Left lung (tissue), 10 donors: ENCODE measurements around the gene MAMLD1. TPM values are rescaled to one million over a fixed set of nuclear protein-coding genes. Genes with fewer than 3 reads are reported as not detected.

Experiments
- ATAC-seq: fragments of 200-7000 bp; cut with Tn5 transposase; one replicate; pipeline ENCODE4 v1.9.1; 2020; ENCODE audit warnings: moderate library complexity
- DNase-seq, 4 donors: peaks; one replicate each; pipeline ENCODE4 v3.0.0-alpha.2; 2013 to 2020
- H3K27ac ChIP-seq, 2 donors: fragments of 200-600 bp; sonication (generic) in 1 of 2; one replicate each; pipeline versions ENCODE4 v1.5.0 to v1.8.0; 2020 to 2021
- H3K27me3 ChIP-seq, 2 donors: fragments of 200-600 bp; sonication (generic) in 1 of 2; one replicate each; pipeline versions ENCODE4 v1.5.0 to v1.8.0; 2020 to 2021
- H3K36me3 ChIP-seq, 2 donors: fragments of 200-600 bp; sonication (generic) in 1 of 2; one replicate each; pipeline versions ENCODE4 v1.5.0 to v1.8.0; 2020 to 2021
- H3K4me1 ChIP-seq, 2 donors: fragments of 200-600 bp; one replicate each; pipeline ENCODE4 v1.8.0; 2021
- H3K4me3 ChIP-seq, 2 donors: fragments of 200-600 bp; sonication (generic) in 1 of 2; one replicate each; pipeline versions ENCODE4 v1.5.0 to v1.8.0; 2020 to 2021; ENCODE audit warnings: mild to moderate bottlenecking in 1 of 2
- H3K9me3 ChIP-seq, 2 donors: fragments of 200-600 bp; sonication (generic) in 1 of 2; one replicate each; pipeline versions ENCODE4 v1.5.0 to v1.8.0; 2020 to 2021
- intact Hi-C, 2 donors: fragments of 100-400 bp; cut with DNase I; formaldehyde crosslinking; loops; one replicate each; pipeline versions ENCODE4 v1.11.2 to v1.14.2; 2022
- polyA plus RNA-seq, 6 donors: library from polyadenylated mRNA; unstranded; fragments of 120-200 nt; gene quantifications; one replicate each; pipeline ENCODE4 v1.2.1, GENCODE V29; 2013; ENCODE audit not compliant: insufficient read length in 6 of 6
- total RNA-seq, 2 donors: library from RNA; stranded (reverse); fragmentation: NEBNext Ultra II Directional; extraction: Animal tissue kit (Norgen Biotek cat#: 25700); gene quantifications; one replicate each; pipeline ENCODE4 v1.2.1, GENCODE V29; 2021
- TF ChIP-seq, protein P1 (sequence below), 2 donors: fragments of 200-600 bp; sonication (generic) in 1 of 2; IDR thresholded peaks; one replicate each; pipeline versions ENCODE4 v1.5.0 to v1.8.0; 2021; ENCODE audit warnings: antibody characterized with exemption in 2 of 2
- donor health status: DM: no; HTN: yes; CAD: no.
- donor health status: DM: no; HTN: no; CAD: no.

MAMLD1 gene
- total and polyA plus RNA-seq, 8 donors = 3.6 to 18.4 (median 14.6) TPM

DNA sequence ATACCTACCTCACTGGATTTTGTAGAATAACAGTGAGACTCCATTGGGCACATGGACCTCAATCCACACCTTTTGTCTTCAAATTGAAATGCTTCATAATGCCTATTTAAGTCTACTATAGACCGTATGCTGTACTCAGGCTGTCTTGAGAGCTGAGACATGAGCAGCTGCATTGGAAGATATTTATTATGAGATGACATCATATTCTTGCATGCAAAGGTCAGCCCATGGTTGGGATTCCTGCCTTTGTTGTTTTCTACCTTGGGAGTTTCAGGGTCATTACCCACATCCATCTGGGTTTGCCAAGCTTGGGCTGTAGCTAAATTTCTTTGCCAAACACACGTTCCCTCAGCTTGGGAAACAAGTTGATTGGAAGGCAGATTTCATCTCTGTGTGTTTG, 33.2 kb upstream of the MAMLD1 start:
- intact Hi-C loops = no loop called here
- Histone ChIP-seq H3K4me3 (no peak overlapping the region), H3K27ac (no peak overlapping the region), H3K36me3 (no peaks in the 10 kb centered on the region), H3K27me3 (no peaks in the 10 kb centered on the region), H3K9me3 (no peaks in the 10 kb centered on the region), H3K4me1 (no peaks in the 10 kb centered on the region)
- DNase-seq (no peak), ATAC-seq (no peak)
- TF ChIP-seq, protein P1, sequence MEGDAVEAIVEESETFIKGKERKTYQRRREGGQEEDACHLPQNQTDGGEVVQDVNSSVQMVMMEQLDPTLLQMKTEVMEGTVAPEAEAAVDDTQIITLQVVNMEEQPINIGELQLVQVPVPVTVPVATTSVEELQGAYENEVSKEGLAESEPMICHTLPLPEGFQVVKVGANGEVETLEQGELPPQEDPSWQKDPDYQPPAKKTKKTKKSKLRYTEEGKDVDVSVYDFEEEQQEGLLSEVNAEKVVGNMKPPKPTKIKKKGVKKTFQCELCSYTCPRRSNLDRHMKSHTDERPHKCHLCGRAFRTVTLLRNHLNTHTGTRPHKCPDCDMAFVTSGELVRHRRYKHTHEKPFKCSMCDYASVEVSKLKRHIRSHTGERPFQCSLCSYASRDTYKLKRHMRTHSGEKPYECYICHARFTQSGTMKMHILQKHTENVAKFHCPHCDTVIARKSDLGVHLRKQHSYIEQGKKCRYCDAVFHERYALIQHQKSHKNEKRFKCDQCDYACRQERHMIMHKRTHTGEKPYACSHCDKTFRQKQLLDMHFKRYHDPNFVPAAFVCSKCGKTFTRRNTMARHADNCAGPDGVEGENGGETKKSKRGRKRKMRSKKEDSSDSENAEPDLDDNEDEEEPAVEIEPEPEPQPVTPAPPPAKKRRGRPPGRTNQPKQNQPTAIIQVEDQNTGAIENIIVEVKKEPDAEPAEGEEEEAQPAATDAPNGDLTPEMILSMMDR (IDR thresholded peaks at IDR 0.05) = no peak

DNA sequence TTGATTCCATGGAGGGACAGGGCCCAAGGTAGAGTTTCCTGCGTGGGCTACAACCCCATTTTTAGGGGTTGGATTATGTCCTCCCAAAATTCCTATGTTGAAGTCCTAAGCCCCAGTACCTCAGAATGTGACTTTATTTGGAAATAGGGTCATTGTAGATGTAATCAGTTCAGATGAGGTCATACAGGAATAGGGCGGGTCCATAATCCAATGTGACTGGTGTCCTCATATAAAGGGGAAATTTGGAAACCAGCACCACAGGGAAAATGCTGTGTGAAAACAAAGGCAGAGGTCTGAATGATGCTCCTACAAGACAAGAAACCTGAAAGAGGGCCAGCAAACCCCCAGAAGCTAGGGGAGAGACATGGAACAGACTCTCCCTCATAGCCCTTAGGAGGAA, 31.1 kb upstream of the MAMLD1 start:
- intact Hi-C loops = no loop called here
- Histone ChIP-seq H3K36me3 (no peaks in the 10 kb centered on the region), H3K27me3 (no peaks in the 10 kb centered on the region), H3K4me1 (no peaks in the 10 kb centered on the region), H3K4me3 (no peak overlapping the region), H3K27ac (no peak overlapping the region), H3K9me3 (no peaks in the 10 kb centered on the region)
- DNase-seq (no peak), ATAC-seq (no peak)
- TF ChIP-seq, protein P1 (IDR thresholded peaks at IDR 0.05) = no peak

DNA sequence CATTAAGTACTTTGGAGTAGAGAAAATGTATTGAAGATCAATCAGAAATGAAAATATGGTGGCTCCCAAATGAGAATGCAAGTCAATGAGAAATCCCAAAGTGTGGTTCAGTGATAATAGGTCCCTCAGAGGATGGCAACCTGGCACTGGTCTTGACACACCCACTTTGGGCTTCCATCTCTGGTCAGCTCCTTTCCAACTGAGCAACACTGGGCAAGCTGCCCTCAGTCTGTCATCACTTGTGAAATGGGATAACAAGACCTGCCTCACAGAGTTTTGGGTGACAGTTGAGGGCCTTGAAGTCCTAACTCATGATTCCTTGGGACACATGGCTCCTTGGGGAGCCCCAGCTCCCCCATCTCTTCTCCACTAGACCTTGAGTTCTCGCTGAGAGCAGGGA, 29.0 kb upstream of the MAMLD1 start:
- no peak for ATAC-seq
- H3K27ac ChIP-seq = no peak overlapping the region
- intact Hi-C loops = no loop called here
- TF ChIP-seq, protein P1 (IDR thresholded peaks at IDR 0.05) = no peak
- no peaks in the 10 kb centered on the region for H3K36me3 ChIP-seq
- no peak overlapping the region for H3K4me3 ChIP-seq
- no peaks in the 10 kb centered on the region for H3K27me3 ChIP-seq
- H3K4me1 ChIP-seq = no peaks in the 10 kb centered on the region
- H3K9me3 ChIP-seq = no peaks in the 10 kb centered on the region
- DNase-seq = no peak

DNA sequence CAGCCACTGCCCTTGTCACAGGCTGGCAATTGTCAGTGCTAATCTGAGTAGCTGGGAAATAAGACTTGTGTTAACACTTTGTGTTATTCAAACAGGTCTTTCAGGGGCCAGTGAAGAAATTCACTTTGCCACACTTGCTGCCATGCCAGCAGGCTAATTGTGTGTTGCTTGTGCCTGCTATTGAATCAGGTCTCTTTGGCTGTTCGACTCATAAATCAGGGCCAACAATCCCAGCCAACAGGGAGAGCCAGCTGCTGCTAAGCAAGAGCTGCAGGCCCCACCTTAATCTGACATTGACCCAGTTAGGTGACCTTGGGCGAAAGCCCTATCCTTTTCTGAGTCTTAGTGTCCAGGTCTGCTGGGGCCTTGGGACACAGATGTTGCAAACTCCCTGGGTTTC, 28.1 kb upstream of the MAMLD1 start:
- H3K27me3 ChIP-seq = no peaks in the 10 kb centered on the region
- H3K4me1 ChIP-seq = no peaks in the 10 kb centered on the region
- no peaks in the 10 kb centered on the region for H3K36me3 ChIP-seq
- DNase-seq (no peak), ATAC-seq (no peak)
- H3K9me3 ChIP-seq = no peaks in the 10 kb centered on the region
- TF ChIP-seq, protein P1 (IDR thresholded peaks at IDR 0.05) = no peak
- intact Hi-C loops = no loop called here
- H3K27ac ChIP-seq = no peak overlapping the region
- no peak overlapping the region for H3K4me3 ChIP-seq

DNA sequence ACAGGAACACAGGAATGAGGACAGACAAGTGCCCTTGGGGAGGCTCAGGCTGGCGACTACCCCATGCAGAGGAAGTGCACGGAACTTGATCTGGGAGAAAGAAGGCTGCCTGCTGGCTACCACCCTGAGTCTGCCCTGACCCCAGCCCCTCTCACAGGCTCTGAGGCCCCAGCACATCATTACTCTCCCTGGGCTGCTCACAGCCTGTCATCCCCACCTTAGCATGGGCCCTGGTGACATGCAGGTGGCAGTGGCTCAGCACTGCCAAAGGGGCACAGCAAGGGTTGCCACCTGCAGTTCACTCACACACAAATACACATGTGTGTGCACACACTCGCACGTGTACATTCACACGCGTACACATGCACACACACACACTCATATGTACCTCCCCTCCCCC, 26.1 kb upstream of the MAMLD1 start:
- H3K4me3 ChIP-seq = no peak overlapping the region
- TF ChIP-seq, protein P1 (IDR thresholded peaks at IDR 0.05) = no peak
- no peaks in the 10 kb centered on the region for H3K27me3 ChIP-seq
- no peaks in the 10 kb centered on the region for H3K4me1 ChIP-seq
- H3K36me3 ChIP-seq = no peaks in the 10 kb centered on the region
- H3K27ac ChIP-seq = no peak overlapping the region
- ATAC-seq = no peak
- intact Hi-C loops = no loop called here
- no peak for DNase-seq
- no peaks in the 10 kb centered on the region for H3K9me3 ChIP-seq
